ENCODE results near the gene SLC17A2.

The SLC17A2 gene

GRCh38 chr6:25882051-25882496 is 48.4 kb downstream of the SLC17A2 start:
- DNase-seq, result no peak

- DNase-seq, result no peak
Observed at GRCh38 chr6:25880601-25881000, 49.9 kb downstream of the SLC17A2 start.

DNA sequence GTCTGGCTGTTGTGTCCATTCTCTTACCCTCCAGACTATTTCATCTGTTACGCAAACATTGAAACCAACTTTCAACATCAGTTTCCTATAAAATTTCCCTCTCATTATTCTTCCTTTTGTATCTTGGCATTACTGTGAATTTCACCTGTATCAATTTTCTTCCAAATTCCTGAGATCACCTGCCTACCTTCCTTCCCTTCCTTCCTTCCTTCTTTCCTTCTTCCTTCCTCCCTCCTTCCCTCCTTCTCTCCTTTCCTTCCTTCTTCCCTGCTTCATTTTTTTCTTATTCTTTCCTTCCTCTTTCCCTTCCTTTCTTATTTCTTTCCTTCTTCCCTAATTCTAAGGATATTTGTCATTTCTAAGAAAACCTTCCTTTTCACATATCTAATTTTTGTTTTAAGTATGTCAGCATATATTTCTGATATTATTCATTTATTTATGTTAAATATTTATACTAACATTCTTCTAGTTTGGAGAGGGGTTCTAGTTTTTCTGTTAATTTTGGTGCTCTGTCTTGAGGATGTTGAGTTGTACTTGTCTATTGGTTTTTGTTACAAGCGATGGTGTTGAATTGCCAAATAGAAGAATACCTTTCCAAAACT is 51.7 kb downstream of the SLC17A2 start:
- DNase-seq, result no peak

DNA sequence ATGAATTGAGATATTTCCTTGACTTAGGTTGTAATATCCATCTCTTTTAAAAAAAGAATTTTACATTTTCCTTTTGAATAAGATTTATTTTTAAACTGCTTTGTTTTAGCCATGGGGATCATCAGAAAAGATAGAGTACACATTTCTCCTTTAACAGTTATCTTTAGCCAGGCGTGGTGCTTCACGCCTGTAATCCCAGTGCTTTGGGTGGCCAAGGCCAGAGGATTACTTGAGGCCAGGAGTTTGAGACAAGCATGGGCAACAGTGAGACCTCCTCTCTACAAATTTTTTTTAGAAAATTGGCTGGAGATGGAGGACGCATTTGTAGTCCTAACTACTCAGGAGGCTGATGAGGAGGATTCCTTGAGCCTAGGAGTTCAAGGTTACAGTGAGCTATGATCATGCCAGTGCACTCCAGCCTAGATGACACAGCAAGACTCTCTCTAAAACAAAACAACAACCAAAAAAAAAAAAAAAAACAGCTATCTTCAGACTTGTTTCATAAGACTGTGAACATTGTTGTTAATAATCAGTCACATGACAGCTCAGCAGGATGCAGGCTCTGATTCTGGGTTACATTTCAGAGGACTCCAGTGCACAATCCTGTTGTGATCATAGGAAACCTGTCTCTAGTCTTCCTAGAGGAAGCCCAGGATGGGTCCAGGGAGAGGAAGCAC is 54.4 kb downstream of the SLC17A2 start:
- no peak for DNase-seq

GRCh38 chr6:25875563-25875905 is 55.0 kb downstream of the SLC17A2 start:
- DNase-seq, result no peak

DNA sequence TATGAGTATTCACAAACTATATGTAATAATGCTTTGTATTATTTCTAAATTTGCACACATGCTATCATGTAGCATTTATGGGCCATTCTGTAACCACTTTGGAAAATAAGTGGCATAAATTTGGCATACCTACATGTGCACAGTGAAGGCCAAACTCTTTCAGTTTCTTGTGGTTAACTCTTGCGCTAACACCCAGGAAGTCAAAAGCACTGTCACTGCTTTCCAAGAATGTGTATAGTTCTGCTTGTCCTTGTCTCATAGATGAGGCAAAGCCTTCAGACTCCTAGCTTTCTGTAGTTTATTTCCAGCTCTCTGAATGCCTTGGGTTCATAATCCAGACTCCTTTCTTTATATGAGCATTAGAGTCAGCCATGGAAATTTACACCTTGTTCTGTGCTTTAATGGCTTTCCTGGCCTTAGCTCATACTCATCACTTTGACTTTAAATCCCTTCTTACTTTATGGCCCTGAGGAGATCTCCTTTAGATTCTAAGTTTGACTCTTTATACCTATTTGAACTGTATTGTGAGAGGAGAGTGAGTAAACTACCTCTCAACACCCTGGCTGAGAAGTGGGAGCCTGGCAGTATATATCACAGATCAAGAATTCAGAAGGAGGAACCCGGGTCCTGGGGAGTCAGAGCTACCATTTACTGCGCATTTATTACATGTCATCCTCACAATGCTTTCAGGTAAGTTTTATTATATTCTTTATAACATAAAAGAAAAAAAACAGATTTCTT is 55.5 kb downstream of the SLC17A2 start:
- no peak for DNase-seq

DNA sequence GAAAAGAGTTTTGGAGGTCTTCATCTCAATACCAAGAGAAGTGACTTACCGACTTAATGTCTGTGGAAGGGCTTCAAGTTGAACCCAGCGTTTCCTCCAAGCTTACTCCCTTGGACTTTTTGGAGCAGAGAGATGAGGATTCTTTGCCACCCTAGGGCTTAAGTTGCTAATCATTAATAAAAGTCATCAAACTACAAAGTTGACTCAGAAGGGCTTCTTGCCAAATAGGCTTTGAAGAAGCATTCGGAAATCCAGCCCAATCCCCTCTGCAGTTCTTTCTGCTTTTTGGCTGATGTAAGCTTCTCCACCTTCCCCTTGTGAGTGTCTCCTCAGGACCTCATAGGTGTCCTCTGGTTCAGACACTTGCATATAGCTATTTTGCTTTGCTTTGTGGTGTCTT is 56.4 kb downstream of the SLC17A2 start, which contains the start of gene SLC17A3:
Gene SLC17A3, minus strand, starts transcription at position 126 of the 400 bp plus-strand sequence. CDS start 5,856 bp downstream, outside the sequence.
- DNase-seq, result no peak

GRCh38 chr6:25872814-25873213 is 57.7 kb downstream of the SLC17A2 start:
- no peak for DNase-seq

DNA sequence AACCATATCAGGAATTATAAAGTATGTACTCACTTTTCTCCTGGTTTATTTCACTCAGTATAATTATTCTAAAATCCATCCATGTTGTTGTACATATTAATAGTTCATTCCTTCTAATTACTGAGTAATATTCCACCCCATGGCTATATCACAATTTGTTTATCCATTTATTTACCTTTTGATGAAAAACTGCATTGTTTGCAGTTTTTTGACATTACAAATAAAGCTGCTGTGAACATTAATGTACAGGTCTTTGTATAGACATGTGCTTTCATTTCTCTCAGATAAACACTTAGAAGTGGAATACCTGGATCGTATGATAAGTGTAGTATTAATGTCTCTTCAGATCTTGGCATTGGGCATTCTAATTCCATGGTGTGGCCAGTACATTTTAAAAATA is 60.7 kb downstream of the SLC17A2 start:
- no peak for DNase-seq

- DNase-seq, result no peak
Observed at GRCh38 chr6:25868436-25869183, 61.9 kb downstream of the SLC17A2 start.

- DNase-seq, result no peak
Observed at GRCh38 chr6:25866011-25866410, 64.5 kb downstream of the SLC17A2 start.

DNA sequence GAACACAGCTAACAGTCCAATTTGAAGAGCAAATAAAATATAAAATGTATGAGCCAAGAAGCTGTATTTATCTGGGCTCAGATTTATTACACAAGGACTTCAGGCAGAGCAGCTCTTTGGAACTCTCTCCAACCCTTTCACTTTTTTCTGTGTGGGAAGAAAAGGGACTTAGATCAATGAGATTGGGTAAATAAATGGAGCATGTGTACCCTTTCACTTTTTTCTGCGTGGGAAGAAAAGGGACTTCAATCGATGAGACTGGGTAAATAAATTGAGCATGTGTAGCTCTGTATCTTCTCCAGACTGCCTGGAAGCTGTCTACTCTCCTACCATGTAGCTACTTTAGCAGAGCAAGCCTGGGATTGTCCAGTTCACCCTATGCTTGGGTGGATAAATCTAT is 67.1 kb downstream of the SLC17A2 start:
- DNase-seq, result no peak
